Sigmoid colon (tissue), 7 donors: ENCODE data around the gene SMAP1. TPM values are rescaled to one million over a fixed set of nuclear protein-coding genes. Genes with fewer than 3 reads are reported as not detected.

Source experiments
- DNase-seq: peaks from one replicate; pipeline ENCODE4 v3.0.0-alpha.2; 2019
- H3K27ac ChIP-seq, 4 donors: fragments of 200-600 bp; sonication (generic); one replicate each; pipeline ENCODE4 v1.5.1; 2016 to 2019; ENCODE audit warnings: mild to moderate bottlenecking in 1 of 4
- H3K27me3 ChIP-seq, 3 donors: fragments of 200-600 bp; sonication (generic); one replicate each; pipeline ENCODE4 v1.5.1; 2019; ENCODE audit warnings: mild to moderate bottlenecking in 1 of 3
- H3K36me3 ChIP-seq, 4 donors: fragments of 200-600 bp; sonication (generic); one replicate each; pipeline ENCODE4 v1.5.1; 2016 to 2019
- H3K4me1 ChIP-seq, 4 donors: fragments of 200-600 bp; sonication (generic); one replicate each; pipeline ENCODE4 v1.5.1; 2017 to 2019
- H3K4me3 ChIP-seq, 4 donors: fragments of 200-600 bp; sonication (generic); one replicate each; pipeline ENCODE4 v1.5.1; 2017 to 2019; ENCODE audit warnings: mild to moderate bottlenecking in 2 of 4, moderate library complexity in 1 of 4
- H3K9me3 ChIP-seq, 4 donors: fragments of 200-600 bp in 3 of 4; sonication (generic) in 3 of 4; one replicate each; pipeline versions ENCODE4 v1.5.1 to v1.6.1; 2013 to 2019
- CTCF ChIP-seq, 4 experiments: fragments of 450-650 bp in 3 of 4; fragments of 200-600 bp in 1 of 4; IDR thresholded peaks; one replicate each; pipeline ENCODE4 v1.5.1; 2016 to 2019; ENCODE audit warnings: antibody characterized with exemption in 4 of 4, mild to moderate bottlenecking in 3 of 4, moderate library complexity in 2 of 4
- EP300 ChIP-seq, 4 donors: sonication (generic); formaldehyde crosslinking; IDR thresholded peaks; one replicate each; pipeline ENCODE4 v1.6.1; 2017; ENCODE audit warnings: antibody characterized with exemption in 4 of 4
- POLR2A ChIP-seq, 2 donors: fragments of 450-650 bp; IDR thresholded peaks; one replicate each; pipeline ENCODE4 v1.6.1; 2016; ENCODE audit warnings: antibody characterized with exemption in 2 of 2, mild to moderate bottlenecking in 2 of 2, moderate library complexity in 2 of 2
- POLR2AphosphoS5 ChIP-seq, 4 donors: sonication (generic); formaldehyde crosslinking; IDR thresholded peaks; one replicate each; pipeline ENCODE4 v1.6.1; 2017; ENCODE audit warnings: antibody characterized with exemption in 4 of 4
- WGBS, 2 donors: extraction: QIAGEN DNeasy Blood & Tissue Kit; methylation state at CpG; one replicate each; pipeline ENCODE4 v1.1.7; 2013; 5-methylcytosine and 5-hydroxymethylcytosine counted together
- intact Hi-C: fragments of 100-400 bp; cut with DNase I; formaldehyde crosslinking; loops from one replicate; pipeline ENCODE4 v1.15.1; 2023
- polyA plus RNA-seq, 3 donors: library from polyadenylated mRNA; stranded (reverse); fragments of 200-250 nt; gene quantifications; one replicate each; pipeline ENCODE4 v1.2.3, GENCODE V29; 2013
- total RNA-seq, 4 donors: library from RNA; depleted of rRNA; stranded (reverse); fragments of >200 nt; gene quantifications; one replicate each; pipeline ENCODE4 v1.1.0, GENCODE V29; 2016
- donor health status: healthy with polysubstance abuse.
- donor health status: Bipolar disorder and iron deficiency.
- donor health status: healthy.

Gene SMAP1
- total and polyA plus RNA-seq, 7 donors: 19.7 to 41.4 (median 26.7) TPM

DNA sequence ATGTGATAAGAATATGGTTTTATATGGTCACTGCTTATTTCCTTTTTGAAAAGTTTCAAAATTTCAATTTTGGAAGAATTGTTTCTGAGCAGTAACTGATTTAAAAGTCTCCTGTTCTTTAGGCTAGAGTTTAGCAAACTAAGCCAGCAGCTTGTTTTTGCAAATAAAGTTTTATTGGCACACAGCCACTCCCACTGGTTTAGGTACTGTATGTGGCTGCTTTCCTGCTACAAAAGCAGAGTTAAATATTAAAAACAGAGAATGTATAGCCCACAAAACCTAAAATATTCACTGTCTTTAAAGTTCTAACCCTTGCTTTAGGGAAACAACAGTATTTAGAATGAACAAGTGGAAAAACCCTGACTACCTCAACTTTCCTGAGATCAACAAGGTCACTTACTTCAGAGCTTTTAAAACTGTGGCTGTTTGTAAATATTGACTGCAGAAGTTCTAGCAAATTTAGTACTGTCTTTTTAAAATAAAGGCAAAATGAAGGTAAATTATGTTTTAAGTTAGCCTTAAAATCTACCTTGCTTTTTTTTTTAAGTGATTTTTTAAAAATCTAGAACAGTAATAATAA is 185.1 kb downstream of the SMAP1 start:
- Histone ChIP-seq H3K36me3 (peaks cover 0 to 17% (median 0%) of the 10 kb centered on the region in 4 donors), H3K27me3 (no peaks in the 10 kb centered on the region), H3K4me3 (no peak overlapping the region), H3K9me3 (no peaks in the 10 kb centered on the region), H3K27ac (no peak overlapping the region), H3K4me1 (no peaks in the 10 kb centered on the region)
- DNase-seq: no peak
- intact Hi-C loops: no loop called here
- no peak for TF ChIP-seq CTCF (IDR thresholded peaks at IDR 0.05)
- TF ChIP-seq EP300 (IDR thresholded peaks at IDR 0.05): no peak
- no peak for TF ChIP-seq POLR2A (IDR thresholded peaks at IDR 0.05)
- TF ChIP-seq POLR2AphosphoS5 (IDR thresholded peaks at IDR 0.05): no peak

GRCh38 chr6:70857387-70858077 is 189.8 kb downstream of the SMAP1 start:
- no peaks in the 10 kb centered on the region for H3K4me1 ChIP-seq
- 86 to 89% methylated on average over 5 of the region's 5 CpGs for WGBS, 2 donors
- TF ChIP-seq POLR2AphosphoS5 (IDR thresholded peaks at IDR 0.05) (no peak), EP300 (IDR thresholded peaks at IDR 0.05) (no peak), POLR2A (IDR thresholded peaks at IDR 0.05) (no peak), CTCF (IDR thresholded peaks at IDR 0.05) (no peak)
- no peak overlapping the region for H3K27ac ChIP-seq
- H3K36me3 ChIP-seq: peaks cover 0 to 49% (median 0%) of the 10 kb centered on the region in 4 donors
- intact Hi-C loops: no loop called here
- no peak for DNase-seq
- no peaks in the 10 kb centered on the region for H3K27me3 ChIP-seq
- H3K4me3 ChIP-seq: no peak overlapping the region
- H3K9me3 ChIP-seq: no peaks in the 10 kb centered on the region

DNA sequence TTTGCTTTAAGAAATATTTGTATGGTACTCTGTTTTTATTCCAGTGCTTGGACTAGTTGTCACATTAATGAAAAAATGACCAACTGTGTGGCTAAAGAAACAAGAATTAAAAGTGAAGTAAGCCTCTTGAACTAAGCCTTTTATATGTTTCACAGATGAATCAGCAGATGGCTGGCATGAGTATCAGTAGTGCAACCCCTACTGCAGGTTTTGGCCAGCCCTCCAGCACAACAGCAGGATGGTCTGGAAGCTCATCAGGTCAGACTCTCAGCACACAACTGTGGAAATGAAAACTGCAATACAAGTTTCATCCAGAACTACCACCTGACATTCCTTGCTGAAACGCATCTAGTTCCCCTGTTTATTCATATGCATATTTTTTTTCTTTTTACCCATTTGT is 192.4 kb downstream of the SMAP1 start:
- intact Hi-C loops: no loop called here
- Histone ChIP-seq H3K27ac (no peak overlapping the region), H3K4me1 (no peaks in the 10 kb centered on the region), H3K27me3 (no peaks in the 10 kb centered on the region), H3K9me3 (no peaks in the 10 kb centered on the region), H3K4me3 (no peak overlapping the region), H3K36me3 (peaks cover 0 to 45% (median 0%) of the 10 kb centered on the region in 4 donors)
- 84 to 91% methylated on average over 1 of the region's 1 CpG for WGBS, 2 donors
- DNase-seq: no peak
- TF ChIP-seq POLR2AphosphoS5 (IDR thresholded peaks at IDR 0.05) (no peak), EP300 (IDR thresholded peaks at IDR 0.05) (no peak), POLR2A (IDR thresholded peaks at IDR 0.05) (no peak), CTCF (IDR thresholded peaks at IDR 0.05) (no peak)

DNA sequence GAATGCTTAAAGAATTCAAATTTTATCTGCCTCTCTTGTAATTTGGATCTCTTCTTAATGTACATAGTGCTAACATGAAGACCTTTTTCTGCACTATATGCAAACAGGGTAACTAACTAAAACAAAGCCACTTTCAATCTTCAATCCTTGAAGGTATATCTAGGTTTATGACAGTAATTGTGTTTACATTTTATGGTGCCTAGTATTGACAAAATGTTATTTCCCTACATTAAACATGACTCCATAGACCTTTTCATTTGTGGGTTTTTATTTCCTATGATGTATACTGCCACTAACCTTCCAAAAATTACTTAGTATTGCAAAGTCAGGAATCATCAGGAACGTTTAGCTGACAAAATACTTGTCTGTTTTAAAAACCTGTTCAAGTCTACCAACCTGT is 193.2 kb downstream of the SMAP1 start:
- Histone ChIP-seq H3K27ac (no peak overlapping the region), H3K9me3 (no peaks in the 10 kb centered on the region), H3K27me3 (no peaks in the 10 kb centered on the region), H3K4me3 (no peak overlapping the region), H3K4me1 (no peaks in the 10 kb centered on the region), H3K36me3 (peaks cover 0 to 45% (median 0%) of the 10 kb centered on the region in 4 donors)
- TF ChIP-seq EP300 (IDR thresholded peaks at IDR 0.05): no peak
- TF ChIP-seq POLR2AphosphoS5 (IDR thresholded peaks at IDR 0.05): no peak
- no peak for TF ChIP-seq POLR2A (IDR thresholded peaks at IDR 0.05)
- no peak for TF ChIP-seq CTCF (IDR thresholded peaks at IDR 0.05)
- intact Hi-C loops: no loop called here
- 12 to 76% methylated on average over 1 of the region's 1 CpG for WGBS, 2 donors
- DNase-seq: no peak
